ENCODE data around the gene USH1C.

The USH1C gene

GRCh38 chr11:17571431-17572358 lies 27.5 kb upstream of the USH1C start:
- no peak for DNase-seq (ENCODE audit: low read depth in 1 of 2, low spot score in 1 of 2)

GRCh38 chr11:17570034-17570433 lies 25.8 kb upstream of the USH1C start:
- DNase-seq (ENCODE audit: low read depth in 1 of 2, low spot score in 1 of 2) = no peak

- no peak for DNase-seq (ENCODE audit: low read depth in 1 of 2, low spot score in 1 of 2)
Observed at GRCh38 chr11:17568944-17569343, 24.7 kb upstream of the USH1C start.

DNA sequence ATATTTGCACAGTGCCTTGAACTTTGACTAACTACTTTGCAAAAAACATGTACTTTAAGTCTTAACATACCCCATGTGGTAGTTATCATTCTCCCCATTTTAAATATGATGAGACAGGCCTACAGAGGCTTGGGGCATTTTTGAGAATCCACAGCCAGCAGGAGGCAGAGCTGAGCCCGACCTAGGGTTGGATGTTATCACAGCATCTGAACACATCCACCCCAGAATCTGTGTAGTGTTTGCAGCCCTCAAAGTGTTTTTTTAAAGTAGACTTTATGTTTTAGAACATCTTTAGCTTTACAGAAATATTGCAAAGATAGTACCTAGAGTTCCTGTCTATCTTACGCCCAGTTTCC lies 20.4 kb upstream of the USH1C start:
- no peak for DNase-seq (ENCODE audit: low read depth in 1 of 2, low spot score in 1 of 2)

GRCh38 chr11:17563961-17564686 lies 19.9 kb upstream of the USH1C start:
- DNase-seq (ENCODE audit: low read depth in 1 of 2, low spot score in 1 of 2) = no peak

DNA sequence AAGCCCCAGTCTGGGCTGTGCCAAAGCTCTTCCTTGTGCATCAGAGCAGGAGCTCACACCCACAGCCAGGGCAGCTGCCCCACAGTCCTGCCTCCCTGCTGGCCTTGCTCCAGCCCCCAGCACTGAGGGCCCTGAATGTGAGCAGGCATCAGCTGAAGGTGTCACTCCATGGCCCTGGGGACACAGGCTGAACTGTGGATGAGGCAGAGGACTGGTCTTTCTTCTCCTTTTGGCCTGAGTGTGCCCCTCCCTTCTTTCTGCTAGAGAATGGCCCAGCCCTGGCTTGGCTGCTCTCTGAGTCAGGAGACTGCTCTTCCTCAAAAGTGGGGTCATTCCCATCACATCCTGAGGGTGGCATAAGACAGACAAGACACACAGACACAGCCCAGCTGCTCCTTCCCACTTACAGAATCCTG lies 19.0 kb upstream of the USH1C start:
- DNase-seq (ENCODE audit: low read depth in 1 of 2, low spot score in 1 of 2) = no peak

DNA sequence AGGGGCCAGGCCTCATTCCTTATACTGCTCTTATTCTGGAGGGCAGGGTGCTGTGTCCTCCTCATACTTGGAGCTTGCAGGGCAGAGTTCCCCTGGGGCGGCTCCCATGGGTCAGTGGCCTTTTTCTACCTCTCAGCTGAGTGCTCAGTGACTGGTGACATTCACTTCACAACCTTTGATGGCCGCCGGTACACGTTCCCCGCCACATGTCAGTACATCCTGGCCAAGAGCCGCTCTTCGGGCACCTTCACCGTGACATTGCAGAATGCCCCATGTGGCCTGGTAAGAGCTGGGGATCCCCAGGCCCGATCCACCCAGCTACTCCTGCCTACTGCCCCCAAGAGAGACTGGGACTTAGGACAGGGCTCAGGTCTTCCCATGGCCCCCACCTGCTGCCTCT lies 17.3 kb upstream of the USH1C start:
- no peak for DNase-seq (ENCODE audit: low read depth in 1 of 2, low spot score in 1 of 2)

- no peak for DNase-seq (ENCODE audit: low read depth in 1 of 2, low spot score in 1 of 2)
Observed at GRCh38 chr11:17561111-17561415, 16.8 kb upstream of the USH1C start.

DNA sequence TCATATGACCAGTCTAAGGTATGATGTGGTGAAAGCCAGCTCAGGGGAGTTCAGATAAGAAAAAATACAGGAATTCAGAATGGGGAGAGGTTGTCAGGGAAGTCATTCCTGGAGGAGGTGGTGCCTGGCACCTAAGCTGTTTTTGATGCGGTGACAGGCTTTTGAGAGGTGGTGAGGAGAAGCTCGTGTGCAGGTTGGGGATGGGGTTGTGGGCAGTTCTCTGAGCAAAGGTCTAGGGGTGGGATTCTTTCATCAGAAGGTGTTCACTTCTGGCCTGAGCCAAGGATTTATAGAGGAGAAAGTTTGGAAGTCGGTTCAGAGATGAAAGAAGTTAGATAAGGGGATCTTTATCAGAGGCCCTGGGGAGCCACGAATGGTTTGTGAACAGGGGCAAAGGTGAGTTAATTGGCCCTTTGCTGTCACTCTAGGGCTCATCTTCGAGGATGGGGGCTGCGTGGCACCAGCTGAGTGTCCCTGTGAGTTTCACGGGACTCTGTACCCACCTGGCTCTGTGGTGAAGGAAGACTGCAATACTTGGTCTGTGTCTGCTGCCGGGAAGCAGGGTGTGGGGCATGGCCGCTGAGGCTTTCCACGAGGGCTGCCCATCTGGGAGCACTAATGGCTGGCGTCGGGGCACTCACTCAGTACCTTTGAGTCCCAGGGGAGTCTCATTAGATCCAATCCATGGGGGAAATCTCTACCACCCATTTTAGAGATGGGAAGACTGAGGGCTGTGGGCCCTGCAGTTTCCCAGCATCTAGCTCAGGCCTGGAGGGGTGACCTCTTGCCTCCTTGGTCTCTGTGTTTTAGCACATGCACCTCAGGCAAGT lies 16.3 kb upstream of the USH1C start:
- no peak for DNase-seq (ENCODE audit: low read depth in 1 of 2, low spot score in 1 of 2)

DNA sequence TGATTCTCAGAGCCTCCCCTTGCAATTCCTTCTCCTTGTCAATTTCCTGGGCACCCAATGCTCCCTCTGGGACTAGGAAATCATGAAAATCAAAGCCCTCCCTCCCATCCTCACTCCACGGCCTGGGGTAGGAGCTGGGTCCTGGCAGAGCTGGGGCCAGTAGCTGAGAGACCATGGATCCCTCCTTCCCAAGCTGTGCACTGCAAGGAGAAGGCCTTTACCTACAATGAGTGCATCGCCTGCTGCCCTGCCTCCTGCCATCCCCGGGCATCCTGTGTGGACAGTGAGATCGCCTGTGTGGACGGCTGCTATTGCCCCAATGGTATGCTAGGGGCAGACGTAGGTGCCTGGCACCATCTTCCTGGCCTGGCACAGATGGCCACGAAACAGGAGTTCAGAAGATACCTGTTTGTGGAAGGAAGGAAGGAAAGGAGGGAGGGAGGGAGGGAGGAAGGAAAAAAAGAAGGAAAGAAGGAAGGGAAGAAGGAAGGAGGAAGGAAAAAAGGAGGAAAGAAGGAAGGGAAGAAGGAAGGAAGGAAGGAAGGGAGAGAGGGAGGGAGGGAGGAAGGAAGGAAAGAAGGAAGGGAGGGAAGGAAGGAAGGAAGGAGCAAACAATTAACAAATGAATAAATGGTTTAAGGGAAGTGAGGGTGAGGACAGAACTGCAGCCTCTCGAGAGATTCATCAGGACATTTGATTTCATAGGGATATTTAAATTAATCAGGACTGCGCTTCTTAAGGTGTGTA lies 15.3 kb upstream of the USH1C start:
- no peak for DNase-seq (ENCODE audit: low read depth in 1 of 2, low spot score in 1 of 2)

DNA sequence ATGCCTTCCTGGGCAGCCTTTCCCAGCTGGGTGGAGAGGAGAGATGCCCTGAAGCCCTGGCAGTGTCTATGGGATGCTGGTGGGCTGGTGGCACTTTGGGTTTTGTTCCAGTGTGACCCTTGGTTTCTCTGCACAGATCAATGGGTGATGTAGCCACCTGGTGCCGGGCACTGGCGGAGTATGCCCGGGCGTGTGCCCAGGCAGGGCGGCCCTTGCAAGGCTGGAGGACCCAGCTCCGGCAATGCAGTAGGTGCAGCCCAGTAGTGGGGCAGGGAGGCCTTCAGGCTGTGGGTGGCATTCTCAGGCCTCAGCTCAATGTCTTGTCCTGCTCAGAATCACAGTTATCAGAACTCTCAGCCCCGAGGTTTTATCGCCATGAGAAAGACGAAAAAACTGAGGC lies 14.7 kb upstream of the USH1C start:
- DNase-seq (ENCODE audit: low read depth in 1 of 2, low spot score in 1 of 2) = no peak

DNA sequence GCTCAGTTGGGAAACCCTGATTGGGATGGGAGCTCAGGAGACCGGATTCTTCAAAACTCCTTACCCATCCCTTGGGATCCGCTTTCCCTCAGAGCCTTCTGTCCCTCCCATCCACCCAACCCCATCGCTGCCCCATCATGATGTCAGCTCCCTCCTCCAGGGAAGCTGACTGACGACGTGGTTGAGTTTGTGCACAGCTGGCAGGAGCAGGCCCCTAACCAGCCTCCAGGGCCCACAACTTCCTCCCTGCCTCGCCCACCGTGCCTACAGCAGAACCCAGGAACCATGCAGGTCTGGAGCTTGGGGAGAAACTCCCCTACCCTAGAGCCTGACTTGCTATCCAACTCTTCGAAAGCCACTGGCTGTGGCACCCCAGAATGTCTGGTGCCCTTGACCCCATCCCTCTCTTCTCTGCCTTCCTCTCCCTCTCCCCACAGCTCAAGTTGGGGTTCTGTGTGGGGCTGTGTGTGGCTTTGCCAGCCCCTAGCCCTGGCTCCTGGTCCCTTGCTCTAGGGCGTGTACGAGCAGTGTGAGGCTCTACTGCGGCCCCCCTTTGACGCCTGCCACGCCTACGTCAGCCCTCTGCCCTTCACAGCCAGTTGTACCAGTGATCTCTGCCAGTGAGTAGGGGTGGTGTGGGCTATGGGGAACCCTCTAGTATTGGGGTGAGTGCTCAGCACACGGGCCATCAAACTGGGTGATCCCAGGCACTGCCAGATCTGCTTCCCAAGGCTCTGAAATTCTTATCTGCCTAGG lies 14.0 kb upstream of the USH1C start:
- DNase-seq (ENCODE audit: low read depth in 1 of 2, low spot score in 1 of 2) = no peak

DNA sequence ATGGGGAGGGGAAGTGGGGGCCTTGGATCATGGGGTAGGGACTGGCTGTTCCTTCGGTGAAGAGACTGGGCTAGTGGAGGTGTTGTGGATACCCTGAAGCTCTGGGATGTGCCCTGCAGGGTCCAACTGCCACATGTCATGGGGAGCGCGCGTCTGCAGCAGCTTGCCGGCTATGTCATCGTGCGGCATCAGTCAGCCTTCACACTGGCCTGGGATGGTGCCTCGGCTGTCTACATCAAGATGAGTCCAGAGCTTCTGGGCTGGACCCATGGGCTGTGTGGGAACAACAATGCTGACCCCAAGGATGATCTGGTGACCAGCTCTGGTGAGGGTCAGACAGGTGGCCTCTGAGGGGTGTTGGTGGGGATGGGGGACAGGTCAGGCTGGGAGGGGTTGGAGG lies 12.8 kb upstream of the USH1C start:
- no peak for DNase-seq (ENCODE audit: low read depth in 1 of 2, low spot score in 1 of 2)

DNA sequence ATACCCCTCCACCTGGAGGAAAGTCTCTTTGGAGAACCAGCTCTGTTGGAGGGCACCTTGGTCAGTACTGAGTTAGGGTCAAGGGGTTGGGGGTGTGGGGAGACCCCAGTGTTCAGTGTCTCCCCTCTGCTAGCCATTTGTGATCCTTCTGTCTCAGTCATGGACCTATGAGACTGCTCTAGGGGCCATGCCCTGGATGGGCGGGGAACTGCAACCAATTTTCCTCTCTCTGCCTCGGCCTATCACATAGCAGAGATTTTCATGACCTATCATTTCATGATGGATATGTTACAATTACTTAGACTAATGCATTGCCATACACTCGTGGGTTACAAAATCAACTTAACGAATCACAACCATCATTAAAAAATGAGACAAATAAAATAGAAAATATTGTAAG lies 10.3 kb upstream of the USH1C start:
- DNase-seq (ENCODE audit: low read depth in 1 of 2, low spot score in 1 of 2) = no peak

DNA sequence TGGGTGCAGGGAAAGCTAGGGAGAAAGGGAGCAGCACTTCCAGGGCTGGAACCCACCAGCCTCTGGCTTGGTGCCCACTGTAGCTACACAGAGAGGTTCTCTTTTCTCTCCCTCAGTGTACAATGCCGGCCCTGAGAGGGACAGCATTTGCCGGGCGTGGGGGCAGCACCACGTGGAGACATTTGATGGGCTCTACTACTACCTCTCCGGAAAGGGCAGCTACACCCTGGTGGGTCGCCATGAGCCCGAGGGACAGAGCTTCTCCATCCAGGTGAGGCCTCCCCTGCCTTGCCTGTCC lies 9.0 kb upstream of the USH1C start:
- no peak for DNase-seq (ENCODE audit: low read depth in 1 of 2, low spot score in 1 of 2)

- DNase-seq (ENCODE audit: low read depth in 1 of 2, low spot score in 1 of 2) = no peak
Observed at GRCh38 chr11:17552392-17553248, 8.4 kb upstream of the USH1C start.

DNA sequence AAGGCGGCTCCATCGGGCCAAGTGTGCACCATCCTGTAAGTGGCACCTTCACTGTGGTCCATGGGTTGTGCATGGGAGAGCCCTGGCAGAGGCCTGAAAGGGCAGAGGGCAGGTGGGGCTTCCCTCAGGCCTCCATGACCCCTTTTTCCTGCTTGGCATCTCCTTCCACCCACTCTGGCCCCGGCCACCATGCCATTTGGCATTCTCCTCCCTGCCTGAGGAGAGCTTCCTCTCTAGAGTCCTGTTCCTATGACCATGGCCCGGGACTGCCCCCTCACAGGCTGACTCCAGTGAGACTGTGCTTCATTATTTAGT lies 7.8 kb upstream of the USH1C start:
- no peak for DNase-seq (ENCODE audit: low read depth in 1 of 2, low spot score in 1 of 2)

DNA sequence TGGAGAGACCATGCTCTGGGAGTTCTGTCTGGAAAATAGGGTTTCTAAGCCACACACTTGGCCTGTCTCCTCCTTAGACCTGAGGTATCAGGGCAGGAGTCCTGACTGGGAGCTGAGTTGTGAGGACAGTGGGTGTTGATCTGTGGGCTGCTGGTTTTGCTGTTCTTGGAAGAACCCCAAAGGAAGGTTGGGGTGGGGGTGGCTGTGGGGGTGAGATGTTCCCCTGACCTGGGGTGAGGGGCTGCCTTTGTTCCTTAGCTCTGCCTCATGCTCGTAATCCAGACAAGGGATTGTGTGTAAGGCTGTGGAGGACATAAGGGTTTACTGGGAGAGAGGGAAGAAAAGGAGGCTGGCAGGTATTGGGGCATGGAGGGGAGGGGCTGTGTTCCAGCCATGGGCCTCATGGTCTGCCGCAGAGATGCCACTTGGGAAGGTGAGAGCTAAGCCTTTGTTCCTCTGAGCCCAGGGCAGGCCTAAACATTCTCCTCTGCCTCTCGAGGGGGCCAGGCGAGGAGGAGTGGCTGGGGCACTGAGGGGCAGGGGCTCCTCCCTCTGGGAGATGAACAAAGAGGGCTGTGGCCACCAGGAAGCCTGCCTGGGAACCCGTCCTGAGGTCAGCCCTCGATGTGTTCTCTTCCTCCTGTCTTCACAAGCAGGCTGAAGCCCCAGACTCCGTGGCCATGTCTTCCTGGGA lies 7.3 kb upstream of the USH1C start:
- DNase-seq (ENCODE audit: low read depth in 1 of 2, low spot score in 1 of 2) = no peak
